BLaER1 treated with 17β-estradiol and CSF1 and Interleukin-3, amounts not matched to agents 10 nM and 100 nM (cell line): ENCODE results near the gene HPCA.

Experiments used
- H3K27ac ChIP-seq, 11 experiments: shearing (Covaris generic); formaldehyde crosslinking; 2 replicates each; pipeline ENCODE4 v1.8.1; 2022
- H3K27me3 ChIP-seq, 11 experiments: shearing (Covaris generic); formaldehyde crosslinking; 2 replicates each; pipeline ENCODE4 v1.8.1; 2022
- H3K36me3 ChIP-seq, 11 experiments: shearing (Covaris generic); formaldehyde crosslinking; 2 replicates each; pipeline ENCODE4 v1.8.1; 2022
- H3K4me1 ChIP-seq, 10 experiments: shearing (Covaris generic); formaldehyde crosslinking; 2 replicates each; pipeline ENCODE4 v1.8.1; 2022
- H3K4me2 ChIP-seq, 11 experiments: shearing (Covaris generic); formaldehyde crosslinking; 2 replicates each; pipeline ENCODE4 v1.8.1; 2022
- H3K4me3 ChIP-seq, 10 experiments: shearing (Covaris generic); formaldehyde crosslinking; 2 replicates each; pipeline ENCODE4 v1.8.1; 2022
- H3K9ac ChIP-seq, 11 experiments: shearing (Covaris generic); formaldehyde crosslinking; 2 replicates each; pipeline ENCODE4 v1.8.1; 2022
- H3K9me3 ChIP-seq, 11 experiments: shearing (Covaris generic); formaldehyde crosslinking; replicated peaks in 1 of 11; 2 replicates each; pipeline ENCODE4 v1.8.1; 2022
- H4K20me1 ChIP-seq, 11 experiments: shearing (Covaris generic); formaldehyde crosslinking; 2 replicates each; pipeline ENCODE4 v1.8.1; 2022
- Cebpa-rat ChIP-seq, 11 experiments: shearing (Covaris generic); IDR thresholded peaks; 2 replicates each; pipeline ENCODE4 v1.8.1; 2022

Gene HPCA

GRCh38 chr1:32890516-32891240 lies 4.4 kb downstream of the HPCA start:
- Histone ChIP-seq H3K4me1 (peaks cover 0 to 19% (median 8%) of the 10 kb centered on the region in 10 experiments; a peak in 10 of 20 replicates), H3K4me3 (no peak overlapping the region), H3K27ac (no peak overlapping the region), H3K9ac (no peak overlapping the region), H3K27me3 (peaks cover 42 to 58% (median 49%) of the 10 kb centered on the region in 11 experiments), H3K4me2 (no peak overlapping the region), H3K9me3 (no peaks in the 10 kb centered on the region), H4K20me1 (peaks cover 0 to 31% (median 0%) of the 10 kb centered on the region in 11 experiments; a peak in 4 of 22 replicates), H3K36me3 (peaks cover 0 to 1% (median 0%) of the 10 kb centered on the region in 11 experiments; a peak in 3 of 22 replicates)
- TF ChIP-seq Cebpa-rat (IDR thresholded peaks at IDR 0.05), result no peak

- Histone ChIP-seq H3K36me3 (peaks cover 0 to 3% (median 0%) of the 10 kb centered on the region in 11 experiments; a peak in 3 of 22 replicates), H4K20me1 (peaks cover 0 to 31% (median 0%) of the 10 kb centered on the region in 11 experiments; a peak in 4 of 22 replicates), H3K9me3 (no peaks in the 10 kb centered on the region), H3K4me3 (no peak overlapping the region), H3K27ac (no peak overlapping the region), H3K4me1 (peaks cover 0 to 19% (median 8%) of the 10 kb centered on the region in 10 experiments; a peak in 10 of 20 replicates), H3K9ac (no peak overlapping the region), H3K4me2 (no peak overlapping the region), H3K27me3 (peaks cover 36 to 53% (median 44%) of the 10 kb centered on the region in 11 experiments)
- no peak for TF ChIP-seq Cebpa-rat (IDR thresholded peaks at IDR 0.05)
Measured at GRCh38 chr1:32891241-32891570, 4.9 kb downstream of the HPCA start.

GRCh38 chr1:32891630-32892029 lies 5.3 kb downstream of the HPCA start:
- peaks cover 32 to 49% (median 40%) of the 10 kb centered on the region in 11 experiments for H3K27me3 ChIP-seq

GRCh38 chr1:32892368-32893197 lies 6.3 kb downstream of the HPCA start:
- Histone ChIP-seq H3K36me3 (peaks cover 0 to 3% (median 0%) of the 10 kb centered on the region in 11 experiments; a peak in 3 of 22 replicates), H4K20me1 (peaks cover 0 to 32% (median 0%) of the 10 kb centered on the region in 11 experiments; a peak in 5 of 22 replicates), H3K9me3 (no peaks in the 10 kb centered on the region), H3K27me3 (peaks cover 23 to 39% (median 30%) of the 10 kb centered on the region in 11 experiments), H3K4me2 (peak overlapping the region; percentile 53 to 82 (median 72)), H3K9ac (peak overlapping the region in 8 of 11 experiments; percentile 15 to 64 (median 48); a peak in 11 of 22 replicates), H3K4me1 (peaks cover 0 to 19% (median 8%) of the 10 kb centered on the region in 10 experiments; a peak in 10 of 20 replicates), H3K4me3 (peak overlapping the region; percentile 36 to 65 (median 48); a peak in 18 of 20 replicates), H3K27ac (0 out of 22 replicates have a peak overlapping the region, but pooled peaks of 1 of the 11 experiments have one; percentile 13)
- TF ChIP-seq Cebpa-rat (IDR thresholded peaks at IDR 0.05), result no peak

More at GRCh38 chr1:32891630-32892029, 5.3 kb downstream of the HPCA start:
- H3K36me3 ChIP-seq, result peaks cover 0 to 3% (median 0%) of the 10 kb centered on the region in 11 experiments; a peak in 3 of 22 replicates
- H3K9me3 ChIP-seq, result no peaks in the 10 kb centered on the region
- H3K4me2 ChIP-seq, result no peak overlapping the region
- H3K4me1 ChIP-seq, result peaks cover 0 to 19% (median 8%) of the 10 kb centered on the region in 10 experiments; a peak in 10 of 20 replicates
- H3K4me3 ChIP-seq, result no peak overlapping the region
- no peak overlapping the region for H3K9ac ChIP-seq
- TF ChIP-seq Cebpa-rat (IDR thresholded peaks at IDR 0.05), result no peak
- no peak overlapping the region for H3K27ac ChIP-seq
- peaks cover 0 to 31% (median 0%) of the 10 kb centered on the region in 11 experiments; a peak in 5 of 22 replicates for H4K20me1 ChIP-seq

GRCh38 chr1:32893198-32894018 lies 7.1 kb downstream of the HPCA start:
- peak overlapping the region in 1 of 11 experiments; percentile 13; a peak in 1 of 22 replicates for H3K27ac ChIP-seq
- H3K4me1 ChIP-seq, result peaks cover 0 to 19% (median 8%) of the 10 kb centered on the region in 10 experiments; a peak in 10 of 20 replicates
- H3K4me3 ChIP-seq, result peak overlapping the region; percentile 36 to 65 (median 48); a peak in 19 of 20 replicates
- peak overlapping the region in 8 of 11 experiments; percentile 15 to 64 (median 48); a peak in 12 of 22 replicates for H3K9ac ChIP-seq
- TF ChIP-seq Cebpa-rat (IDR thresholded peaks at IDR 0.05), result no peak
- H3K36me3 ChIP-seq, result peaks cover 0 to 3% (median 0%) of the 10 kb centered on the region in 11 experiments; a peak in 3 of 22 replicates
- H3K9me3 ChIP-seq, result no peaks in the 10 kb centered on the region
- peak overlapping the region; percentile 53 to 82 (median 72) for H3K4me2 ChIP-seq
- H4K20me1 ChIP-seq, result peaks cover 0 to 37% (median 0%) of the 10 kb centered on the region in 11 experiments; a peak in 5 of 22 replicates
- H3K27me3 ChIP-seq, result peaks cover 22 to 38% (median 29%) of the 10 kb centered on the region in 11 experiments

GRCh38 chr1:32894019-32894600 lies 7.8 kb downstream of the HPCA start:
- peaks cover 22 to 38% (median 29%) of the 10 kb centered on the region in 11 experiments for H3K27me3 ChIP-seq
- H3K36me3 ChIP-seq, result peaks cover 0 to 3% (median 0%) of the 10 kb centered on the region in 11 experiments; a peak in 3 of 22 replicates
- no peak for TF ChIP-seq Cebpa-rat (IDR thresholded peaks at IDR 0.05)
- no peaks in the 10 kb centered on the region for H3K9me3 ChIP-seq
- peaks cover 0 to 19% (median 8%) of the 10 kb centered on the region in 10 experiments; a peak in 10 of 20 replicates for H3K4me1 ChIP-seq
- H3K4me2 ChIP-seq, result peak overlapping the region in 10 of 11 experiments; percentile 36 to 79 (median 60); a peak in 18 of 22 replicates
- H3K4me3 ChIP-seq, result peak overlapping the region in 3 of 10 experiments; percentile 25 to 53 (median 51); a peak in 2 of 20 replicates
- peak overlapping the region in 1 of 11 experiments; percentile 19; a peak in 1 of 22 replicates for H3K9ac ChIP-seq
- no peak overlapping the region for H3K27ac ChIP-seq
- peaks cover 0 to 34% (median 0%) of the 10 kb centered on the region in 11 experiments; a peak in 4 of 22 replicates for H4K20me1 ChIP-seq

- H3K9me3 ChIP-seq, result no peaks in the 10 kb centered on the region
- H4K20me1 ChIP-seq, result peaks cover 0 to 32% (median 0%) of the 10 kb centered on the region in 11 experiments; a peak in 4 of 22 replicates
- no peak overlapping the region; a peak in 1 of 22 replicates for H3K9ac ChIP-seq
- peaks cover 0 to 3% (median 0%) of the 10 kb centered on the region in 11 experiments; a peak in 3 of 22 replicates for H3K36me3 ChIP-seq
- TF ChIP-seq Cebpa-rat (IDR thresholded peaks at IDR 0.05), result no peak
- peaks cover 0 to 23% (median 9%) of the 10 kb centered on the region in 10 experiments; a peak in 12 of 20 replicates for H3K4me1 ChIP-seq
- no peak overlapping the region for H3K4me2 ChIP-seq
- no peak overlapping the region for H3K4me3 ChIP-seq
- H3K27ac ChIP-seq, result no peak overlapping the region
- peaks cover 22 to 38% (median 29%) of the 10 kb centered on the region in 11 experiments for H3K27me3 ChIP-seq
Measured at GRCh38 chr1:32894681-32895080, 8.4 kb downstream of the HPCA start.
